Mucosa of gallbladder (tissue), 1 donor: ENCODE data around the gene PKP4. TPM values are rescaled to one million over a fixed set of nuclear protein-coding genes. Genes with fewer than 3 reads are reported as not detected.

Experiments used
- DNase-seq: peaks from one replicate; pipeline ENCODE4 v3.0.0-alpha.2; 2020; ENCODE audit warnings: low spot score
- total RNA-seq: library from RNA; stranded (reverse); gene quantifications from one replicate; pipeline ENCODE4 v1.2.1, GENCODE V29; 2021
- donor health status: DM: no; HTN: no; CAD: no.

PKP4 gene
- total RNA-seq, 1 donor from 2014 or later: 90.3 TPM

DNA sequence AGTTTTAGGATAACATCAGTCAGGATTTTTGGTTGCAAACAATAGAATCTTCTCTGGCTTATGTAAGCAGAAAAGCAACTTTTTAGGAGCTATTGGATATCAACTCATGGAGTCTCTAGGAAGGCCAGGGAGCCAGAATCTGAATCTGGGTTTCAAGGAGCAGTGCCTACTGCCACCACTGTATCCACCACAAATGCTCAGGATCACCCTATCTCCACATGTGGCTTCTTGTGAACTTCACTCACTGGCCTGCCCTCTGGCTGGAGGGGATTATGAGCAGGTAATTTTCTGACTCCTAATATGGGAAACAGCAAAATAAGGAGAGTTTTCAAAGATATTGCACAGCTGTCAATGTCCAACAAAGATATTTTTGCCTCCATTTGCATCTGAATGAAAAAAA, 142.9 kb downstream of the PKP4 start:
- DNase-seq: no peak

DNA sequence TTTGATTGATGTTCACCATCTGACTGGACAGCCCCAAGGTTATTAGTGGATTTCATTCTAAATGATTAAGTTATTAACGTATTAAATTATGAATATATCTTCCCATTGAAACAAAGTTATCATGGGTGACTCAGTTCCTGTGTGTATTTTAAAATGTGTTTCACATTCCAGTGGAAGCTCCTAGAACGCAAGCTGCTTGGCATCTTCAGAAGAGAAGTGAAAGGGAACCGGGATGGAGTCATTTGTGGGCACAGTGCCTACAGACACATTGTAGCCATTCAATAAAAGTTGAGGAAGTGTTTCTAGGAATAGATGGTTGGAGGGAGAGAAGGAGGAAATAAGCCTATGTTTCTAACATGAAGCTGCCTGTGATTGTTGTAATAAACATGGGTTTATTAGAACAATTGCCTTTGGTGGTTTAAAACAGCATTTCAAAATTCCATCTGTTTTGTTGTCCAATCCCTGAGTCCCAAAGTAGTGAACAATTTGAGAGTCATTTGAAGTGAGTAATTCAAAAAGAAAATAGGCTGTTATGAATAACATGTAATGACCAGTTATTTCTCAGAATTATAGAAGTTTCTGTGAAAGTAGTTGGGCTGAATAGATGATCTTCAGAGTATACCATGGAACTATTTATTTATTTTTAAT, 143.5 kb downstream of the PKP4 start:
- DNase-seq: peak; percentile 80

DNA sequence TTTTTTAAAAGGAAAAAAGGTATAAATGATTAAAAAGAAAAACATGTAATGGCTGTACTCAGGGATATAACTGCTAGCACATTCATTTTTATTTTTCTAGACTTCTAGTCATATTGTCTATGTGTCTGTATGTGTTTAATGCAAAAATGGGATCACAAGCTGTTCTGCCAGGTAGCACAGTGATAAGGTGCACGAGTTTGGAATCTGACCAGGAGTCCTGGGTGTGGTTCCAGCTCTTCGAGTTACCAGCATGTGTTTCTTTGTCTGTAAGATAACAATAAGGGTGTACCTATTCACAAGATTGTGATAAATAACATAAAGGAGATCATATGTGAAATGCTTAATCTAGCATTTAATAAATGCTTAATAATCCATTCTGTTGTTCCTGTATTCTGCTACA, 145.3 kb downstream of the PKP4 start:
- peak; percentile 34 for DNase-seq

DNA sequence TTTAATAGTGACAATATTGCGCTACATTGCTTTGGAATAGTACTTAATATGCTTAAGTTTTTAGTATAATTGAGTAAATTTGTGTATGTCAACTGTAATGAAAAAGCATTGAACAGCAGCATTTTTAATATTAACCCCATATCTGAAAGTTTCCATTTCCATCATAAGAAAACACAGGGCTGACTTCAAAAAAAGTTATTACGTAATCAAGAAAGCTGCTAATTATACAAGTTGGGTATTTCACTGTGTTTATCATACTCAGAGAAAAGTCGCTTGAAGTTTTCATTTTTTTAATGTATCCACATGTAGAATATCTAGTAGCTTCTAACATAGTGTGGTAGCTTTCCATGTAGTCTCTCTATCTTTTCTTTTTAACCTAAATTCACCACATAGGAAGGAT, 146.5 kb downstream of the PKP4 start:
- DNase-seq: no peak

DNA sequence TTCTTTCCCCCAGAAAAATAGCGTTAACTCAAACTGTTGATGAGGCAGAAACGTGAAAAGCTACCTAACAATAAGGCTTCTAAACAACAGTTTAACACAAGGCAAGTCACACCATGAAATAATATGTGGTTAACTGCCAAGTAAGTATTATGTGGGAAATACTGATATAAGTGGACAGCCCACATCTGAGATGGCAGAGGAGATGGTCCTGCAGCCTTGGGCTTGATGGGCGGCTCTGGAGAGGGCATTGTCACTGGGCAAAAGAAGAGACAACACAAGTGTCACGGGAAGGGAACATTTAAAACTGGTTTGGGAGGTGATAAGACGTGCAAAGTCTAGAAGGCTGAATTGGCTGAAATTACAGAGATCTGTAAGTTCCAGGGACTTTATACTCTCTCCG, 147.2 kb downstream of the PKP4 start:
- DNase-seq: no peak

DNA sequence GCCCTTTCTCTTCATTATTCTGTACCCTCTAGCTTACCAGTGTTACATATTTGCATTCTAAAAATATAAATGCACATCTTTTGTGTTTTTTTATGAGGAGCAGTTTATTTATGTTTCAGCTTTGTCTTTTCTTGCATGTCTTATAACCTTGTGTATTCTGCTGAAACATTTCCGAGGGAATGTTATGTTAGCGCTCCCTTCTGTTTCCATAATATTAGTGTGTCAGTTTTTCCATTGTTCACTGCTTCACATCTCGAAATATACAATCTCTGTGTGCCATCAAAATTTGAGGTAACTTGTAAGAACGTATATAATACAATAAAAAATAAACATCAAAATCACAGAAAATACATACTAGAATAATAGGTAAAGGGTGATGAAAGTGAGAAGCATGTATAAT, 153.3 kb downstream of the PKP4 start:
- no peak for DNase-seq

DNA sequence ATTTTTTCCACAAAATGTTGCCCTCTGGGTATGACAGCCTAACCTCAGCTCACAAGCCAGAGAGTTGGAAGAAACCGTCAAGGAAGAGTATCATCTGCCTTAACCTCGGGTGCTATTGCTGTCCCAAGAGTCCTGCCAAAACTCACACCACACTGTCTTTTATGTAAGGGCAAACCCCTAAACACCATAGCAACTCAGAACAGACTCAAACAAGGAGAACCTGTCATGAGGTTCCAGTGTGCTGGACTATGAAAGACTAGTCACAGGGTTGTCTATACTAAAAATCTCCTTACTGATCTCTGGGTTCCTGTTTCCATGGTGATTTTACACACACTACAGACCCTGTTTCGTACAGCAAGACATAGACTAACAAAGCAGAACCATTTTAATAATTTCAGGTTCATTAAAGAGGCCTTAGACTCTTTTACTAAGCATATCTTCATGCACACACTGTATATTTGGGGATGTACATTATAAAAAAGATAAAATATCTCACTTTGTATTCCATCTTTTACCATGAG, 159.8 kb downstream of the PKP4 start:
- DNase-seq: no peak

DNA sequence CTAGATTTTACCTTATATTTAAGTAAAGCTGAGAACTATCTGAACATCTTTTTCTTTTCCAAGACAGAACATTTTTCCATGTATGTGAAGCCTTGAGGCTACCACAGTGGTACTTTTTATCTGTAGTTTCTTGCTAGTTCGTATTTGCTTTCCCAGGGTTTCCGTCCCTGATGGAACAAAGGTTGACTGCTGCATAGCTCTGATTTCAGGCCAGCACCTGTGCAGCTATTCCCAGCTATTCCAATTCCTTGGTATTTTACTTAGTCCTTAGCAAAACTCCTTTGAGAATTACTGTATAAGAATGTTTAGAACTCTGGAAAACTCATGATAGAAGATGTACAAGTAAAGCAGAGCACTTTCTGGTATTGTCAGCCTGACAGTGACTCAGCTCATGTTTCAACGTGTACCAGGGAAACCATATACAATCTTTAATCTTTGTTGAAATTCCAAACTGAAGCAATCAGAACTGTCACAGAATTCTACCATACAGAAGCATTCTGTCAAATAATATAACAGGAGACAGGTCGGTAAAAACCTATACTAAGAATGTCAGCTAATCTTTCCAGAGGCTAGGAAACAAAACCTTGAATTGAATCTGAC, 162.2 kb downstream of the PKP4 start:
- no peak for DNase-seq

DNA sequence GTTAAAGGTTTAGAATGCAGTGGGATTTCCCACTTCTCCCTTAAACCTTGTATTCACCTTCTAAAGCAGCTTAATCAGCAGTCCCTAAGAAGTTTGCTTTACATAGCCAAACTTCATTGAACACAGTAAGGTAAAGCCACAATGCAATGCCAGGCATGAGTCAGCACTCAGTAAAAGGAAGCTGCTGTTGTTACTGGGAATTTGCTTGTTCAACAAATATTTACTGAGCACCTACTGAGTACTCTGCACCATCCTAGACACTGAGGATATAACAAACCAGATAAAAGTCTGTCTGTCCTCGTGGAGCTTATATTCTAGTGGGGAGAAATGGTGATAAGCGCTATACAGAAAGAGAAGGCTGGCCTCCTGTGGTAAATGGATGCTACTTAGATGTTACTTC, 162.7 kb downstream of the PKP4 start:
- DNase-seq: no peak

DNA sequence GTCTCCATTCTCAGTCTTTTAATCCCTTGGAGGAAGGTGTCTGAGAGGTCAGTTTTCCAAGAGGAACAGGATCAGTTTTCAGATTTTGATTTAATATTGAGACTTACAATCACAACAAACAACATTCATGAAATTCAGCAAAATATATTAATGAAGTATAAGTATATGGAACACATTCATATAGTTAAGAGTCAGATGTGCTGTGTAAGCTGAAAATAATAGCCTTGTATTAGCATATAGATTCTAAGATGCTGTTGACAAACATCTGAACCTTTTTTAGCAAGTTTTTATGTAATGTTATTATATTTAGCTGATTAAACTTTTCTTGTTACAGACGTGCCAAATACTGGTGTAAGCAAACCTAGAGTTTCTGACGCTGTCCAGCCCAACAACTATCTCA, 163.9 kb downstream of the PKP4 start:
- DNase-seq: no peak

DNA sequence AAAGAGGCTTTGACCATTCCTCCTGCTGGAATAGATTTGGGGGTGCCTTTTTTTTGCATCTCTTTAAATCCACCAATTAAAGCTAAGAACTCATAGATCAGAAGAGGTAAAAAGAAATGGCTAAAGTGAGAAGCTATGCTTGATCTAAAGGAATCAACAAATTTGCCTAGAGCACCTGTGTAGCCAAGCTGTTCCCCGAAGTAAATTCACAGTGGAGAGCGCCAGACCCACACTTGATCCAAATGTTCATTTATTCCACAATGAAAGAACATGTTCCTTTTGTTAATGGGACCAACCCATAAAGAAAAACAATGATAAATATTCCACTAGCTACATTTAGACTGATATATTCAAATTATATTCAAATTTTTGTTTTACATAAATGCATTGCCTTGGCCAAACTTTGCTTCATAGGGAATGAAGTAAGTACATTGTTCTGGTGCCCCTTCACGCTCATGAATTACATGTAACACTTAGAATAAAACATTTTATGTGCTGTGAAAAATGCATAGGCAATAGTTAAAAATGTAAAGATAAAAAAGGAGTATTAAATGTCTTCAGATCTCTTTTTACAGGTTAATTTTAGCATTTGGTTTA, 167.4 kb downstream of the PKP4 start:
- no peak for DNase-seq

DNA sequence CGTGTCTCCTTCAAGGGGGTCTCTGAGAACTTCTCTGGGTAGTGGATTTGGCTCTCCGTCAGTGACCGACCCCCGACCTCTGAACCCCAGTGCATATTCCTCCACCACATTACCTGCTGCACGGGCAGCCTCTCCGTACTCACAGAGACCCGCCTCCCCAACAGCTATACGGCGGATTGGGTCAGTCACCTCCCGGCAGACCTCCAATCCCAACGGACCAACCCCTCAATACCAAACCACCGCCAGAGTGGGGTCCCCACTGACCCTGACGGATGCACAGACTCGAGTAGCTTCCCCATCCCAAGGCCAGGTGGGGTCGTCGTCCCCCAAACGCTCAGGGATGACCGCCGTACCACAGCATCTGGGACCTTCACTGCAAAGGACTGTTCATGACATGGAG, 168.2 kb downstream of the PKP4 start:
- DNase-seq: no peak

DNA sequence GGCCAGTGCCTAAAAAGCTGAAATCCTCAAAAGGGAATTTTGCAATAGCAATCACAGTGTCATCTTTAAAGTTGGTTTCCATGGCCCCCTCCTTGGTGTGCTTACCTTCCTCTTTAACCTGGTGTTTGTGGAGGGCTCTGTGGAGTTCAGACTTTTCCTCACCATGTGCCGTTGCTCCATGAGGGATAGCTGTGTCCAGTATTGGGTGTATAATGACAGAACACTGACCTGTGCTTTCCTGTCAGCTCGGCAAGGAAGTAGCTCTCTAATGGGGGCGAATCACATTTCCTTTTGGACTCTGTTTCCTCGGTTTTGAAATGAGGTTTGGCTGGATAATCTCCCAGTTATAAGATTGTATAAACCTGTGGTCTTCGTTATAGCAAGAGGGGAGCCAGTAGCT, 172.4 kb downstream of the PKP4 start:
- DNase-seq: no peak

DNA sequence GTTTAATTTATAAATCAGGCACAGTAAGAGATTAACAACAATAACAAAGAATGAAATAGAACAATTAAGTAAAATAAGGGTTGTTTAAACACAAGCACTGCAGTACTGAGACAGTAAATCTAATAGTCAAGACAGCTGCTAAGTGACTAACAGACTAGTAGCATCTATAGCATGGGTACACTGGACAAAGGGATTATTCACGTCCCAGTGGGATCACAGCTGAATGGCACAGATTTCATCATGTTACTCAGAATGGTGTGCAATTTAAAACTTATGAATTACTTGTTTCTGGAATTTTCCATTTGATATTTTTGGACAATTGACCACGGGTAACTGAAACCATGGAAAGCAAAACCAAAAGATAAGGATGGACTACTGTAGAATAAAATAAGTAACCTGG, 176.5 kb downstream of the PKP4 start:
- no peak for DNase-seq

DNA sequence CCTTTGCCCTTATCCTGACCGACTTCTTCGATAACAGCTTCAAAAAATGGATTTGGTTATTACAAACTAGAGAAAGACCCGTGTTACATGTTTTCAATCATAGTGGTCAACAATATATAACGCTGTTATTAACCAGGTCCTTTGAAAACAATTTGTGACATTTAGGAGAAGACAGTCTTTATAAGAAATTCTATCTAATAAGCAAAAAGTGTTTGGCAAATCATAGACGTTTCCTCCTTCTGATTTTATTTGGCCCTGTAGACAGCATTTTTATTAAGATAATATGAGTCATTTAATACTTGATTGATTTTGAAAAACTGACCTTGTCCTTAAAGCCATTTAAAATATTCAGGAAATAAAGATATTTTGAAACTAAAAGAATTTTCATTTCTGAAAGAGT, 177.9 kb downstream of the PKP4 start:
- no peak for DNase-seq

DNA sequence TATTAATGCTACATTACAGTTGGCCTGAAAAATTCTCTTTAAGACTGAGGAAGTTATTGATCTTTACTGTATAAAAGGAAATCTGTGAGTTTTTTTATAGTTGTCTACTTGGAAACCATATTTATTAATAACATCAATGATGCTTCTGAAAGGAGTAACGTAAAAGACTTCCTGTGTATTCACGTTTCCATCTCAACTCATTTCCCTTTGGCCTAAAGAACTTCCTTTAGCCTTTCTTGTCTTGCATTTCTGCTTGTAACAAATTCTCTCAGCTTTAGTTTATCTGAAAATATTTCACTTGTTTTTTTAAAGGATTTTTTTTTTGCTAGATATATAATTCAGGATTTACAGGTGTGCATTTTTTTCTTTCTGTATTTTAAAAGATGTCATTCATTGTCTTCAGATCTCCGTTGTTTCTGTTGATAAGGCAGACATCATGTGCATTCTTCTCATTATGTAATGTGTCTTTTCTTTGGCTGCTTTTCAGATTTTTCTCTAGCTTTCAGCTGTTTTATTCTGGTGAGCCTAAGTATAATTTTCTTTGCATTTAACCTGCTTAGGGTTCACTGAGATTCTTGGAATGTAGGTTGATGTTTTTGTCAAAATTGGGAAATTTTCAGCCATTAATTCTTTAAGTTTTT, 179.3 kb downstream of the PKP4 start:
- DNase-seq: no peak

DNA sequence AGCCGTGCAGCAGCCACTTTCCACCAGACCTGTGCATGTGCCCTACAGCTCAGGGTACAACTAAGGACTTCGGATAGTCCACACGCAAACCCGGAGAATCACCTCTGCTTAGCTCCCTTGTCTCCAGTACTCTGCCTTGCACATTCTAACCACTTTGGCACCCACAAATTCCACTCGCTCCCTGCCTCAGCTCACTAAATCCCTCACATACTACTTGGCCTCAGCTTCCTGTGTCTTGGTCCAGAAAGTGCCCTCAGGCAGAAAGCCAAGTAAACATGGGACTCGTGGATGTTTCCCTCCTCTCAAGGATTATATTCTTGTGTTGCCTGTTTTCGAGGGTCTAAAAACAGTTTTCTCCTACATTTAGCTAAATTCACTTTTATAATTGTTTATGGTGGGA, 180.6 kb downstream of the PKP4 start:
- DNase-seq: no peak

DNA sequence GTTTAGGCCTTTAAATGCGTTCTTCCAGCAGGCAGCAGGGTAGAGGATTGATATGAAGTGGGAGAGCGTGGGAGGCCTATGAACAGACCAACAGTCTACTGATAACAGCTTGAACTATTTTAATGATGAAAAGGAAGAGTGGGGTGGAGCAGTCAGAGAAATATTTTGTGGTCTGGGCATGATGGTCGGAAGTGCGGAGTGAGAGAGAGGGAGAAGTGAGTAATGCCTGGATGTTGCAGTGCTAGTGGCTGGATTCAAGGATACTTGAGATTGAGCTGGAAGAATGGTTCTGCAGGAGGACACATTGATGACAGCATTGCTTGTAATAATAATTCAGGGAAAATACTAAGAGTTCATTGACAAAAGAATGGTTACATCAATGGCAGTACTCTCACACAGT, 187.4 kb downstream of the PKP4 start:
- DNase-seq: no peak

DNA sequence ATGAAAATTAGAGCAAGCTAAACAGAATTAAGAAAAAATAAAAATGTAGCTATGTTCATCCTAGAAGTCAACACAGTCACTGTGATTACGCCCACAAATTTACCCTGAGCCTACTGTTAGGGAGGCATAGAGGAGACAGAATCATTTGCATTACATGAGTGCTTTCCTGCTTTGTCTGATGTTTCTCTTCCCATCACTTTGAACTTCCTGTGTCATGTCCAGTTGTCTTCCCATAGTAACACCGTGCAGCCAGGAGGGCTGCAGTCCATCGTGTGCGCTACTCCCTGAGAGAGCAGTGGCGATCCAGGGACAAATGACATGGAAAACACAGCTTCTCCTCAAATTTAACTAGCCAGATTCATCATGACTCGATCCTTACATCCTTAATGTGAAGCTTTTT, 188.5 kb downstream of the PKP4 start:
- DNase-seq: no peak

DNA sequence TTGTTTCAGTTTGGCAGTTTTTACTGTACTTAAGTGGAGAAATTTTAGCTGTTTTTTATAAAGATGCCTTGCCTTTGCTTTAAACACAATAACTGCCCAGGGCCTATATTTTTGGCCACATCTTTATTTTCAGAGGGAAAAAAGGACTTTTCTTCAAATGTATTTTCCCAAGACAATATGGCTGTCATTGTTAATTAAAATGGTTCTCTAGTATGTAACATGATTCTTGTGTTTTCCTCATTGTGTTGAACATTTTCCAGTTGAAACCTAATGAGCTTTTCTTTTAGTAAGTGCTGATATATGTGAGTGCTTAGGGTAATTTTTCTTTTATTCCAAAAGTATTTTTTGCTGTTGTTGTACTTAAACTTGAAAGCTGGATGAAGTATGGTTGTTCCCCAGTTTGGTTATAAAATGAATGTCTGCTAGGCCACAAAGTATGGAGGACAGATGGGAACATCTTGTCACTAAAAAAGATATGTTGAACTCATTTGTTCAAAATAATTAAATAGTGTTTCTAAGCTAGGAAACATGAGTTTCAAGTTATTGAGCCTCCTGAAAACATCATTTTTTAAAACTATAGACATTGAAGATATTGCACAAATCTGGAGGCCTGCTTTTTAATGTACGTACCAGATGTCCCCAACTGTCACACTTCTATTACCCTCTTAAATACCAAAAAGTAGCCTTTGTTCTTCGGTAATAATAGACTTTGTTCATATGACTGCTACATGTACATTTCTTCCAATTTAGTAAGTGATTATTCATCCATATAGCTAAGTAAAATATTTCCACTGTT, 190.9 kb downstream of the PKP4 start:
- no peak for DNase-seq

DNA sequence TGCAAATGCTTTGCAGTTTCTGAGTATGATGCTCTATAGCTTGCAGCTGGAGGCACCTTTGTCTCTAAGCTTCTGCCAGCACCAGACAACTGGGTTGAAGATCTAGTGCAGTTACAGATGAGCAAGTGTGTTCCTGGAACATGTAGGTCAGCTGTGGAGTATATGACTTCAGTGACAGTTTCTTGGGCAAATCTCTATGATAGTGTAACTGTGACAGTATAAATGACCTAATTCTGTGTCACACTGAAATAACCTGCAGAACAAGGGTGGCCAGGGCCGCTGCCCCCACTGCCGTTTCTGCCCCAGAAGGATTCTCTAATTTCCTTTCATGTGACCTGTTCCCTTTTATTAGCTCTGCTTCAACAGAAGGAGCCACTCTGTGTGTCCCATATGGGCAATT, 193.1 kb downstream of the PKP4 start:
- no peak for DNase-seq
